OCI-LY1 (cell line): ENCODE results near the gene TTF2.

ENCODE experiments used
- EZH2 ChIP-seq: fragments of 200-600 bp; sonication (generic), shearing (Covaris generic); IDR thresholded peaks from 2 replicates; pipeline ENCODE4 v1.8.0; 2017; ENCODE audit warnings: borderline replicate concordance, mixed run types, mild to moderate bottlenecking, antibody characterized with exemption, low read length, moderate library complexity, mixed read lengths
- TF ChIP-seq, protein P1 (sequence below): fragments of 200-600 bp; sonication (generic), shearing (Covaris generic); IDR thresholded peaks from 2 replicates; pipeline ENCODE4 v1.5.1; 2017; ENCODE audit warnings: mild to moderate bottlenecking, antibody characterized with exemption, low read length, moderate library complexity, mixed read lengths

DNA sequence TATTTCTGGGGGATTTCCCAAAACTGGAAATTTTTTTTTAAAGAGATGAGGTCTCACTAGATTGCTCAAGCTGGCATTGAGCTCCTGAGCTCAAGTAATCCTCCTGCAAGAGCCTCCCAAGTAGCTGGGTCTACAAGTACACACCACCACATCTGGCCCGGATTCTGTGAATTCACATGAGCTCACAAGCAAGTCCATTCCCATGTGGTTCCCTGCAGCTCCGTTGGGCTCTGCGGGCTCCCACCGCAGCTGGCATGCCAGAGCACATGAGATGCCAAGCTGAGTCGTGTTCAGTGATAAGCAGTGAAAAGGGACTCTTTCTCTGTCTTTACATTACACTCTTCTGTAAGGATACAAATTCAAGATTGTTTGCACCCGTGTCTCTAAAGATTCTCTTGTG is 21.9 kb upstream of the TTF2 start:
- TF ChIP-seq, protein P1, sequence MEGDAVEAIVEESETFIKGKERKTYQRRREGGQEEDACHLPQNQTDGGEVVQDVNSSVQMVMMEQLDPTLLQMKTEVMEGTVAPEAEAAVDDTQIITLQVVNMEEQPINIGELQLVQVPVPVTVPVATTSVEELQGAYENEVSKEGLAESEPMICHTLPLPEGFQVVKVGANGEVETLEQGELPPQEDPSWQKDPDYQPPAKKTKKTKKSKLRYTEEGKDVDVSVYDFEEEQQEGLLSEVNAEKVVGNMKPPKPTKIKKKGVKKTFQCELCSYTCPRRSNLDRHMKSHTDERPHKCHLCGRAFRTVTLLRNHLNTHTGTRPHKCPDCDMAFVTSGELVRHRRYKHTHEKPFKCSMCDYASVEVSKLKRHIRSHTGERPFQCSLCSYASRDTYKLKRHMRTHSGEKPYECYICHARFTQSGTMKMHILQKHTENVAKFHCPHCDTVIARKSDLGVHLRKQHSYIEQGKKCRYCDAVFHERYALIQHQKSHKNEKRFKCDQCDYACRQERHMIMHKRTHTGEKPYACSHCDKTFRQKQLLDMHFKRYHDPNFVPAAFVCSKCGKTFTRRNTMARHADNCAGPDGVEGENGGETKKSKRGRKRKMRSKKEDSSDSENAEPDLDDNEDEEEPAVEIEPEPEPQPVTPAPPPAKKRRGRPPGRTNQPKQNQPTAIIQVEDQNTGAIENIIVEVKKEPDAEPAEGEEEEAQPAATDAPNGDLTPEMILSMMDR: no peak
- no peak for TF ChIP-seq EZH2
